ENCODE measurements around the gene OSGIN1.

The OSGIN1 gene

DNA sequence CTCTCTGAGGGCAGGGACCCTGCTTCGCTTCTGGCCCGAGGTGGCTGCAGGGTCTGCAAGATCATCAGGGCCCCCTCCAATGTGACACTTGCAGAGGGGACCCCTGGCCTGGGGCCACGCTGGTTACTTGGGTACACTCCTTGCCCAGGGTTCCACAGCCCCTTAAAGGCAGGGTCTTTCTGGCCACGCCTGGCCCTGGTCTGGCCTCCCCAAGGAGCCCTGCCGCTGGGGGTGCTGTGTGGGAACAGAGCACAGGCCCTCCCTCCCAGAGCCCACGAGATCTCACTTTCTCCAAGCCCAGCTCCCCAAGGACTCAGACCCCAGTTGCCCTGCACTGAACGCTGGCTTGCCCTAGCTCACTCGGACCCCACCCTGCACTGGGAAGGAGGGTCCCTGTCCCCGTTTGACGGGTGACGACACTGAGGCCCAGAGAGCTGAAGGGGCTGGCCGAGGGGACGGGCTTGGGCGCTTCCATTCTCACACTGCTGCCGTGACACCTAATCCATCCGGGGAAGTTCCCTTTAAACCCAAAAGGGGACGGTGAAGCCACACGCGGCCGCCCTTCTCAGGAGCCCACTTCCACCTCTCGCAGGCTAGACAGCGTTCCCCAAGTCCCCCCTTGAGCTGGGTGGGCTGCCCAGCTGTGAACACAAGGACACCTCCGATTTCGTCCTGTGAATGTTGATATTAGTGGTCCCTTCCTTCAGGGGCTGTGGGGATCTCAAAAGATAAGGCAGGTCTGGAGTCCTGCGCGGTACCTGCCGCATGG, 26.9 kb upstream of the OSGIN1 start:
- no peak for DNase-seq (ENCODE audit: low read depth, low spot score)

DNA sequence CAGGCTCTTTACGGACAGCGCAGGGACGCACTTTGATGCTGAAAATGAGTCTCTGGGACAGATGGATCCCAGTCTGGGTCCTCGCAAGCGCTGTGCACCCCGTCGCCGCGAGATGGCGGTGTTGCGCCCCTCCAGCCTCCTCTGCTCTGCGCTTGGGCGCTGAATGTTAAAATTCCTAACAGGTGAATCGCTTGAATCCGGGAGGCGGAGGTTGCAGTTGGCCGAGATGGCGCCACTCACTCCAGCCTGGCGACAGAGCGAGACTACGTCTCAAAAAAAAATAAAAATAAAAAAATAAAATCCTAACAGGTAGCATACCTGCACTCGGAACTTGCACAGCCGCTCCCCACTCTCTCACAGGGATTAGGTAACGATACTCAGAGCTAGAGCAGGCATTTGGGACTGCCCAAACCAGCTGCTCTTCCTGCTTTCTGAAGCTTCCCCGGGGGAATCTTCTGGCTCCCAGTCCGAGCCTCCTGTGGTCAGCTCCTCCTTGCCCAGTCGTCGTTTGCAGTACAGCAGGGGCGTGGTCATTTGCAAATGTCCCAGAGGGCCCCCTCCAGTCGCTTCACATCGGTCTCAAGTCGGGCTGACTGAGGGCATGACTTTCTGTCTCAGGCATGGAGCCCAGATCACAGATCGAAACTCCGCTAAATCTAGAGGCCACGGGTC, 26.2 kb upstream of the OSGIN1 start:
- peak; percentile 36 for DNase-seq (ENCODE audit: low read depth, low spot score)

DNA sequence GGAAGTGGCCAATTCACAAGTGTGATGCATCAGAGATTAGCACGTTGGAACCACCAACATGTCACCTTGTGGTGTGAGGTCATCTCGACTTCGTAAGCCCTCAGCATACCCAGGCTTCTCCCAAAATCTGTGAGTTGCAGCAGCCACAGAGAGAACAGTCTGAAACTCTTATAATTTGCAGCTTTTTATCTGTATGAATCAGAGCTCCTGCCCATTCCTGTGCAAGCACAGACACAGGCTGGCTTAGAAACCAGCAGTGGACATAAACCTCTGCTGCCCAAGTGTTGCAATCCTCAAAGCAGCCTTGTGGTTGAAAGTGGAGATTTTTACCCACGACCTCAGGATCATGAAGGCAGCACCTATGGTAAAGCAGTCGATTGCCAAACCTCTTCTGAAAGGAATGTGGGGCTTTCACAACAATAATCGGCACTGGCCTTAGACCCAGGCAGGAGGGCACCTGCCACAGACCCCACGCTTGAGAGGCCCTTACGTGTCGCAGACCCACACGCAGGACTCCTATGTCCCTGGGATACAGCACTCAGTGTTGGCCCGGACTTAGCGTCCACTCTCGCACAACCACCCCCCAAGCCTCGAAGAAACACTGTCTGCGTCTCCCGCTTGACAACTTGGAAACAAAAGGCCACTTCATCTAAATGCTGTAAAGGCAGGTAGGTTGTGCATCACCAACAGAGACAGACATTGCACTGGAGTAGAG, 24.5 kb upstream of the OSGIN1 start:
- no peak for DNase-seq (ENCODE audit: low read depth, low spot score)

DNA sequence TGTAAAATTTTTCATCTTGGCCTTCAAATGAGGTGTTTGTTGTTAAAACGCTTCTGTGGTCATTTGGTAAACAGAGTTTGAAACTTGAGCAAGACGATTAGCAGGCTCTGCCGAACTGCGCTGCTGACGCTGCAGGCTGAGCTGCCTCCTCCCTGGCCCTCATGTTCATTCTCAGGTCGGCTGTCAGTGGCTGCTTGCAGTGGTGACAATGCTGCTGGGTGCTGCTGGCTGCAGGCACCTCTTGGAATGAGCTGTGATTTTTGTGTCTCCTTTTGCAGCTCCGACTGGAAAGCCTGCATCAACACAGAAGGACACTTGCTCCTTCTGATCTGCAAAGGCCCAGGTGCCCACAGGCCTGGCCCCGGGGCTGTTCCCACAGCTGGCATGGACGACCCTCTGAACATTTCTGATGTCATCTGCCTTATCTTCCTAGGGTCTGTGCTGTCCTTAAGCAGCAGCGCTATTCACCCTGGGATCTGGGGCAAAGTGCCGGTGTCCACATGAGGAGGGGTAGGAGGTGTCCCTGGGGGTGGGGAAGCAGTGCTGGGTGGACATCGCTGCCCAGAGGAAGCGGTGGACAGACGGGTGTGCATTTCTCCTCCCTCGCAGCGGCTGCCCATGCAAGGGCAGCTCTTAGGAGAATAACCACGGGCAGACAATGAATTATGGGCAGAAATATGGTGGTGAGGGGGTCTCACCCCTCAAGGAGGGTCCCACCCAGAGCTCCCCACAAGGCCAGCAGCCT, 23.1 kb upstream of the OSGIN1 start:
- no peak for DNase-seq (ENCODE audit: low read depth, low spot score)

DNA sequence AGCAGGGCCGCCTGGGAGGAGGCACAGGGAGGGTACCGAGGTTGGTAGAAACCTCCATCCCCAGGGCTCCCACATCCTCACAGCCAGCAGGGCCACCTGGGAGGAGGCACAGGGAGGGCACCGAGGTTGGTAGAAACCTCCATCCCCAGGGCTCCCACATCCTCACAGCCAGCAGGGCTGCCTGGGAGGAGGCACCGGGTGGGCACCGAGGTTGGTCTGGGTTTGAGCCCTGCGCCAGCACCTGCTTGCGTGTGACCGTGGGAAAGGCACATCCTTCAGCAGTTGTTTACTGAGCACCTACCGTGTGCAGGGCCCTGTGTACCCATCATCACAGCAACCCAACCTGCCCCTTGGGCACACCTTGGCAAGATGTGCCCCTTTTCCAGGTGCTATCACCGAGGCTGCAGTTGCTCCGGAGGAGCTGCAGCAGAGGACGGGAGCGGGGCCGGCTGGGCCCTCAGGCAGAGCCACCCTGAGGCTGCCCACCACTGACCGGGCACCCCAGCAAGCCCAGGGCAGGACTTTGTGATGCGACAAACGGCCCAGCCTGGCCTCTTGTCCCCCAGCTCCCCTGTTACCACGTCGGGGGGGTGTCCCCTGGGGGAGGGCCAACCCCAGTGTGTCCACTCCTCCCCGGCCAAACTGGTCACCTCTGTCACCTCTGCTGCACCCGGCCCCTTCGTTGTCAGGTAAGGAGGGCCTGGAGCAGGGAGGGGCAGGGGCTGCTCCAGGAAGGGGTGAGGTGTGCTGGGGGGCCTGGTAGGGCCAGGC, 22.1 kb upstream of the OSGIN1 start:
- no peak for DNase-seq (ENCODE audit: low read depth, low spot score)

DNA sequence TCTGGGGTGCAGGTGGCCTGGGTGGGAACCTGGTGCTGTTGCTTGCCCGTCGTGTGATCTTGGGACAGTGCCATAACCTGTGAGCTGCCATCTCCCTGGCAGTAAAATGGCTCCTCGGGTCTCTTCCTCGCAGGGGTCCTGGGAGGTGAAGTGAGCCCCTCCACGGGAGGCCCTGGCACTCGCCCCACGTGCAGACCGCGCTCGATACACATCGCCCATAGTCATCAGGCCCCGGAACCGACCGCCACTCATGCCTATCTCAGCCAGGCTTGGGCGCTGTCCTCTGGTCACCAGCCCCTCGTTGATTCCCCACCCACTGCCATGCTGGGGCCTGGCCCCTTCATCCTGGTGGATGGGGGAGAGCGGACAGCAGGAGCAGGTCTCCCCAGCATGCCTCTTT, 21.5 kb upstream of the OSGIN1 start:
- DNase-seq (ENCODE audit: low read depth, low spot score), result no peak

DNA sequence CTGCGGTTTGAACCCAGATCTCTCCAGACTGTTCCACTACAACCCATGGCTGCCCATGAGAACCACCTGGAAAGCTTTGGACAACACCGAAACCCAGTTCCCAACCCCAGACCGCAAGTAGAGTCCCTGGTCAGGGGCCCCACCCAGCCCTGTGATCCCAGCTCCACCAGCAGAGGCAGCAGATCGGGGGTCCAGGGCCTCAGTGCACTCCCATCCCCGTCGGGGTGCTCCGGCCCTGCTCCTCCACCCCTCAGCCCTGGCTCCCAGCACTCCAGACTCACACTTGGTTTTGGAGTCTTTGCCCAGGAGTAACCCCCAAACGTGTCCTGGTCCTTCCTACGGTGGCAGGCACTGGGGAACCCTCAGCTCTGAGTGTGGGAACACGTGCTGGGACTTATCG, 20.7 kb upstream of the OSGIN1 start:
- DNase-seq (ENCODE audit: low read depth, low spot score), result no peak

DNA sequence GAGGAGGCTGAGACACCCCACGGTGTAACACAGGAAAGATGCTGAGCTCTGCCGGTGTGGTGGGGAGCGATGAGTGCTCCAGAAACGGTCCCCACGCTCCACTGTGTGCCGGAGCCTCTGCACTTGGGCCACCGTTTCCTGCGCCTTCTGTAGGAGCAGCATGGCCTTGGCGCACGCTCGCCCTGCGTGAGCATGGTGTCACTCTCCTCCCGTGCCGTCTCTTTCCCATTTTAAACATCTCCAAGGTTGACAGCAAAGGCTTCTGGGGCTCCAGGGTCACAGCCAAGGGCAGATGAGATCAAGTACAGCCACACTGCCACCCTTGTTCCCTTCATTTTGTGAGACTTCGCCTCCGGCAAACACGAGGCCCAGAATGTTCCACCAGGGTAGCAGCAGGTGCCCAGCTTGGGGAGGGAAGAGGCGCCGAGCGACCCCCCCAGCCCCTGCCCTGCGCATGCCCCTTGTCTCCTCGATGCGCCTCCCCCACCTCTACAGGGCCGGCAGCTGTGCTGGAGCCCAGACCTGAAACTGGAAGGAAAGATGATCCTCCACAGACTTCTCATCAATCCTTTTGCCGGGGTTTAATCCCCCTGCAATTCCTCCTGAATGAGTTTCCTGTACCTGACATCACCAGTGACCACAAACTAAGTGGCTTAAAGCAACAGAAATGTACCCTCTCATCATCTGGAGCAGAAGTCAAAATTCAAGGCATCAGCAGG, 19.9 kb upstream of the OSGIN1 start:
- DNase-seq (ENCODE audit: low read depth, low spot score), result no peak

DNA sequence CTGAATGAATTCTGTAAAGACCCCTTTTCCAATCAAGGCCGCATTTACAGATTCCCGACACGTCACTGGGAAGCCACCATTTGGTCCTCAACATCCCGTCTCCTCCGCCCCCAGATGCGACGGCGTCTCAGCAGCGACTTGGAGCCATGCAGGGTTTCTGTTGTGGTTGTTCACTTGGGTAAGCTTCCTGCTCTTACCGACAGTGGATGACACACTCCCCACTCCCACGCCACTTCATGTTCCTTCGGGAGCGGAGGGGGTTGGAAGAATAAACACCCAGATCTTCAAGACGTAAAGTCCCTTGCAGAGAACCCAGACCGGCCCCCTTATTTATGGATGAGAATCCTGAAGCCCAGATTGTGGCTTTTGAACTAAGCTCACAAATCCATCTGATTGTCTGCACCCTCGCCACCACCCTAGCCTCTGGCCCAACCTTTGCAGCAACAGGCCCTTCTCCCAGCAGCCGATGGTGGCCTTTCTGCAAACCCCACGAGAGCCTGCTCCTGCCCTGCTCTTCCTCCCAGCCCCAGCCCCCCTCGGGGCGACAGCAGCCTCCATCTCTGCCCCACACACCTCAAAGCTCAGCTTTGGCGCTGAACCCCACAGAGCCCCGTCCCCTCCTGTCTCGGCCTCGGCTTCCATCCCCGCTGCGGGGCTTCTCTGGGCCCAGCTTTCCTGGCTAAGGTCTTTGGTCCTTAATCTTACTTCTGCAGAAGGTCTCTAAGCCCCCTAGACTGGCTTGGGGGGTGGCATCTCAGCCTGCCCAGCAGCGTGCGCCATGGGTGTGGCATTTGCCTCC, 19.0 kb upstream of the OSGIN1 start:
- no peak for DNase-seq (ENCODE audit: low read depth, low spot score)

DNA sequence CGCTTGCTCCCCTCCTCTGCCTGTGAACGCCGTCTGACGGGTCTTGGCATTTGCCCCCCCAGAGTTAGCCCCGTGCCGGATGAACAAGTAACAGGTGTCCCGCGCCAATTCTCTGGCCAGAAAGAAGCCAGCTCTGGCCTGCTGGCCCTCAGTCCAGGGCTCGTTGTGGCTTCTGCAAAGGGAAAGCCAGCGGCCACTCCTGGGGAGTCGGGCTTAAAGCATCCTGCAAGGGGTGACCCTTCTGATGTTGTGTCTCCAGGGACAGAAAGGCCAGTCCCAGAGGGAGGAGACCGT, 18.4 kb upstream of the OSGIN1 start:
- DNase-seq (ENCODE audit: low read depth, low spot score), result no peak

DNA sequence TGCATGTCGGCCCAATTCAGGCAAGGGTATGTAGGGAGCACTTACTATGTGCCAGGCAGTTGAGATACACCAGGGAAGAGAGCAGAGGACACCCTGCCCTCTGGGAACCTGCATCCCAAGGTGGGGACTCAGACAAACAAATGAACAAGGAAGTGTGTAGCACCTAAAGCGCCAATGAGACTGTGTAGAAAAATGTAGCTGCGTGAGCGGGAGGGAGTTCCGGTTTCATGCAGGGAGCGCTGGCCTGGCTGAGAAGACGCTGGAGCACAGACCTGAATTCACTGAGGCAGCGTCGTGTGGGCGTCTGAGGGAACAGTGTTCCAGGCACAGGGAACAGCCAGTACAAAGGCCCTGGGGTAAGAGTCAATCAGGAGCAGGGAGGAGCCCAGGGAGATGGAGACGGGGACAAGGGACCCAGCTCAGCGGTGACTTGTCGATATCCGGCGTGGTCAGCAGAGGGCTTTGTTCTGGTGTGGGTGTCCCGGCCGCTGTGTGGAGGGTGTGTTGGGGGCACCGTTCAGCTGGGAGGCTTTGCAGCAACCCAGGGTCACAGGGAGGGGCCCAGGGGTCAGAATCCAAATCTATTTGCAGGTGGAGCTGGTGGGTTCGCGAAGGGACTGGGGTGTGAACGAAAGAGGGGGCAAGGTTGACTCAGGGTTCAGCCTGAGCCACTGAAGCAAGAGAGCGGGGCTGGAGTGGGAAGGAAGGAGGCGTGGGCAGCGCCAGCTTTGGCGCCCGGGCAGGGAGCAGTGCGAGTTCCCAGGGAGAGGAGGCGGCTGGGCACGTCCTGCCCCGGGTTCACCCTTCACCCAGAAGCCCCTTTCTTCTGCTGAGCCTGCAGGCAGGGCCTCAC, 17.8 kb upstream of the OSGIN1 start:
- no peak for DNase-seq (ENCODE audit: low read depth, low spot score)

DNA sequence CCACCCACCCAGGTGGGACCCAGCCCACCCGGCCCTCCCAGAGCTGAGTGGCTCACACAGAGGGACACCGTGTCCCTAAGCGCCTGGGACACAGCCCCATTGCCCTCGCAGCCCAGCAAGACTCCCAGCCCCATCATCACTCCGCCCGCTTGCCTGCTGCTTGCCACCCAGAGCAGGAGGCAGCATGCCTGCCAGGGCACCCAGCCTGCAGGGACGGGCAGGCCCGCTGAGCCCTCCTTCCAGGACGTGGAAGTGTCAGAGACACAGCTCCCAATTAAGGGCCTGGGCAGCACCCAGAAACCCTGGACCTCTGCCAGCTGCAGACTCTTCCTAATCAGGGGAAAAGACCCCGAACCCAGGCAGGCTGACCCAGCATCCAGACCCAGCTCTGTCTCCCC, 17.2 kb upstream of the OSGIN1 start:
- DNase-seq (ENCODE audit: low read depth, low spot score), result no peak

DNA sequence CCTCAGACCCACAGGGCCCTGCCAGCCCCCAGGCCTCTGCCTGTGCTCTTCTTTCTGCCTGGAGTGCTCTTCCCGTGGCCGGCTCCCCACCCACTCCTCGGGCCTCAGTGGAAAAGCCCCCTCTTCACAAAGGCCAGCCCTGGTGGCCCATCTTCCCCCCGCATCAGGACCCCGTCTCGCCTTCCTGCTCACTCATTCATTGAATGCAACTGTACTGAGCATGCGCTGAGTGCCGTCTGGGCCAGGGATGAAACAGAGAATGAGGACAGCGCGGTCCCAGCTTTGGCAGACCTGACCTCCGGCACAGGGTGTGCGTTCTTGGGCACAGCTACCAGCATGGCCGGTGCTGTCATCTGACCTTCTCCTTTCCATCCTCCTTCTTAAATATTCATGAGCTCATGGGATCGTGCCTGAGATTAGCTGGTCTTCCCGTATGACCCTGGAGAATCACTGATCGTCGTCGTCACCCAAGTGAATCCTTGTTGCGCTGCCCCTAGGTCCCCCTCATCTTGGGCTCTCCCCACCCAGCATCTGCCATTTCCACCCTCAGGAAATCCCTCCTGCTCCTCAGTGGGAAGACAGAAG, 16.4 kb upstream of the OSGIN1 start:
- DNase-seq (ENCODE audit: low read depth, low spot score), result no peak

DNA sequence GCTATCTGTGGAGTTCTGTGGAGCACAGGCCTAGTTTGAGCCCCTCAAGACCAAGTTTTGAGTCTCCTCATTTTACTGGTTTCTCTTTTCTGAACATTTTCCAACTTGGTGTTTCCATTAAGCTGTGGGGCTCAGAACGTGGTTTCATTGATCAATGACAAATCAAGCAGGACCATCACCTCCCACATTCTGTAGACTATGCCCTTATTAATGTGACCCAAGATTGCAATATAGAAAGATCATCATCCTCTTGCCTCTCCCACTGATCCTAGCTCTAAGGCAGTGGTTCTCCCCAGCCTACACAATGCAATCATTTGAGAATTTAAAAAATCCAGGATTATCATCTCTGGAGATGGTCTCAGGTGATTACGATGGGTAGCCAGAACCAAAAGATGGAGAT, 15.8 kb upstream of the OSGIN1 start:
- no peak for DNase-seq (ENCODE audit: low read depth, low spot score)

DNA sequence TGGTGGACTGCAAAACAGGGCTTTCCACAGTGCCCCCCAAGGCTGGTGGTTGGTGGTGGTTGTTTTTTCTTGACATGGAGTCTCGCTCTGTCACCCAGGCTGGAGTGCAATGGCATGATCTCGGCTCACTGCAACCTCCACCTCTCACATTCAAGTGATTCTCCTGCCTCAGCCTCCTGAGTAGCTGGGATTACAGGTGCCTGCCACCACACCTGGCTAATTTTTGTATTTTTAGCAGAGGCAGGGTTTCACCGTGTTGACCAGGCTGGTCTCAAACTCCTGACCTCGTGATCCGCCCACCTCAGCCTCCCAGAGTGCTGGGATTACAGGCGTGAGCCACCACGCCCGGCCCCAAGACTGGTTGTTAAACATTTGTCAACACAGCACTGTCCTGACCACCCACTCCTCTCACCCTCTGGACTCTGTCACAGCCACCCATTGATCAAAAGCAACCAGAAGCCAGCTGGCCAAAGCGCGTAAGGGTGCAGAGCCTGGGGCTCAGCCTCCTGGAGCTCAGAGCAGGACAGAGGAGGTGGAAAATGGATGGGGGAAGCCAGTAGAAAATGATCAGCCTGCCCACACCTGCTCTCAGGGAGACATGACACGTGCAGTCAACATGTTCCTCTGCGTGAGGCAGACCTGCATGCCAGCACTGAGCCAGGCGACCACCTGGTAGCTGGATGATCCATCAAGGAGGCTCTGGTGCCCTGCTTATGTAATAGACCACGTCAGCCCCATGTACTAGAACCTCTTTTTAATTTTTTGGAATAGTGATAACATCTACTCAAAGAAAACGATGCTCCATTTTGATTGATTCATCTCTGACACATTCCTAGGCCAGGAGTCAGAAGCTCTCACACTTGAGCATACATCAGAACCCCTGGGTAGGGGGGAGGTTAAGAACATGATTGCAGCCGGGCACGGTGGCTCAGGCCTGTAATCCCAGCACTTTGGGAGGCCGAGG, 14.8 kb upstream of the OSGIN1 start:
- DNase-seq (ENCODE audit: low read depth, low spot score), result no peak

DNA sequence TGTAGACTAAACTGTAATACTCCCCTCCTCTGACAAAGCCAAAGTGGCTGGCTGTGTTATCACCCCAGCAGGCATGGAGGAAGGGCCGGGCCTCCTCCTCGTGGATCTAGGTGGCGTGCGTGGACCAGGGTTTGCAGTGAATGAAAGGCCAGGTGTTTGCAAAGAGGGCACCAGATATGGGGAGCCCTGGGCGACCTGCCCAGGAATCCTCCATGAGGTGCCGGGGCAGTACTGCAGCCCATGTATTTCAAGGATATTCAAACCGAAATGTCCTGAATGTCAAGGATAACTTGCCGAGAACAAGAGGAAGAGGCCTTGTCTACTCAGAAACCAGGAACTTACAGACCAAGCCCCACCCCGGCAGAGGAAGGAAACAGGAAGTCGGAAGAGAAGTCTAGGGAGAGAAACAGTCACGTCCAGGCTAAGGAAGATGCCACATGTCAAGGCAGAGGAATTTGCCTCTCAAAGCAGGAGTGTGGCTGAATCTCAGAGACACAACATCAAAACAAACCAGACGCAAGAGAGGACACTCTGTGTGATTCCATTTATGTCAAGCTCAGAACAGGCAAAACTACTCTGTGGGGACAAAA, 13.7 kb upstream of the OSGIN1 start:
- DNase-seq (ENCODE audit: low read depth, low spot score), result no peak

DNA sequence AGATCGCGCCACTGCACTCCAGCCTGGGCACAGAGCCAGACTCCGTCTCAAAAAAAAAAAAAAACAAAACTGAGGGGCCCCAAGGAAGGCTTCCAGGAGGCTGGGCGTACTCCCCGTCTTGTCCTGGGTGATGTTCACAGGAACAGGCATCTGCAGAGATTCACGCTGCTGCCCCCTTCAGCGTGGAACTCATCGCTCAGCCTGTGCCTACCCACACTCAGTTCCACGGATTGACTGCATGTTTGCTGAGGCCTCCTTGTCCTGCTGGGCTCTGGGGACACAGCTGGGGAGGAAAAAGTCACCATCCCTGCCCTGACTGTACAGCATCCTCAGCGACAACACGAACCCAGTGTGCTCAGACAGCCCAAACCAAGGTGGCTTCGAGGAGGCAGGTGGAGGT, 12.9 kb upstream of the OSGIN1 start:
- no peak for DNase-seq (ENCODE audit: low read depth, low spot score)

Measured in activated naive CD8-positive, alpha-beta T cell treated with anti-CD3 and anti-CD28 coated beads, Interleukin-2, amount 50 U/mL, for 16 hours (primary cell).